PC-3 (cell line): Measurements from ENCODE around the gene POLA1. TPM values are rescaled to one million over a fixed set of nuclear protein-coding genes. Genes with fewer than 3 reads are reported as not detected.

ENCODE experiments used
- ATAC-seq: fragments of 200-7000 bp; cut with Tn5 transposase; 2 replicates; pipeline ENCODE4 v1.9.1; 2020; ENCODE audit warnings: mild to moderate bottlenecking, moderate library complexity
- BruUV-seq: library from RNA; stranded (reverse); fragments of 400-500 nt; replicated peaks from 2 replicates; lab custom pipeline; 2021; lab: Mats Ljungman, UMichigan
- CTCF ChIA-PET: fragments of 300-600 bp; sonication (Branson Sonifier 250); formaldehyde crosslinking; loops from one replicate; lab custom pipeline; 2022; ENCODE audit warnings: antibody characterized with exemption; lab: Charles Lee
- POLR2A ChIA-PET: fragments of 300-600 bp; sonication (Branson Sonifier 250); formaldehyde crosslinking; loops from one replicate; lab custom pipeline; 2022; ENCODE audit warnings: antibody characterized with exemption; ENCODE audit not compliant: unreplicated experiment; lab: Charles Lee
- DNase-seq: peaks from one replicate; pipeline ENCODE4 v3.0.0-alpha.2; 2015
- H2AFZ ChIP-seq: fragments of 300-600 bp; sonication (generic); 2 replicates; pipeline ENCODE4 v1.6.0; 2016; ENCODE audit warnings: antibody characterized with exemption, low read length
- H3F3A ChIP-seq: fragments of 300-600 bp; sonication (generic); one replicate; pipeline ENCODE4 v1.6.0; 2017; ENCODE audit warnings: antibody characterized with exemption, low read length, control low read depth, mild to moderate bottlenecking; ENCODE audit not compliant: unreplicated experiment
- H3K27ac ChIP-seq: fragments of 300-600 bp; sonication (generic); 2 replicates; pipeline ENCODE4 v1.5.1; 2016; ENCODE audit warnings: mild to moderate bottlenecking, low read length
- H3K27me3 ChIP-seq: fragments of 300-600 bp; sonication (generic); 2 replicates; pipeline ENCODE4 v1.6.1; 2016; ENCODE audit warnings: low read length, mixed read lengths
- H3K36me3 ChIP-seq: fragments of 300-600 bp; sonication (generic); 2 replicates; pipeline ENCODE4 v1.6.1; 2016; ENCODE audit warnings: low read depth, mixed run types, low read length, mixed read lengths
- H3K4me1 ChIP-seq: fragments of 300-600 bp; sonication (generic); 2 replicates; pipeline ENCODE4 v1.5.1; 2016; ENCODE audit warnings: low read length; ENCODE audit not compliant: insufficient read depth
- H3K4me2 ChIP-seq: fragments of 300-600 bp; sonication (generic); 2 replicates; pipeline ENCODE4 v1.6.0; 2016; ENCODE audit warnings: low read length
- H3K4me3 ChIP-seq: fragments of 300-600 bp; sonication (generic); 2 replicates; pipeline ENCODE4 v1.5.1; 2016; ENCODE audit warnings: mild to moderate bottlenecking, low read length, mixed read lengths
- H3K79me2 ChIP-seq: fragments of 300-600 bp; sonication (generic); 2 replicates; pipeline ENCODE4 v1.6.1; 2017; ENCODE audit warnings: low read length, mixed read lengths
- H3K9ac ChIP-seq: fragments of 300-600 bp; sonication (generic); 2 replicates; pipeline ENCODE4 v1.6.0; 2016; ENCODE audit warnings: mild to moderate bottlenecking, low read length
- H3K9me2 ChIP-seq: fragments of 300-600 bp; sonication (generic); replicated peaks from 2 replicates; pipeline ENCODE4 v1.6.1; 2016; ENCODE audit warnings: mixed run types, low read length, mixed read lengths
- H3K9me3 ChIP-seq: fragments of 300-600 bp; sonication (generic); 2 replicates; pipeline ENCODE4 v1.6.1; 2016; ENCODE audit warnings: low read length, mixed read lengths
- H4K20me1 ChIP-seq: fragments of 300-600 bp; sonication (generic); 2 replicates; pipeline ENCODE4 v1.6.1; 2016; ENCODE audit warnings: low read length, mixed read lengths
- EZH2 ChIP-seq: fragments of 300-600 bp; sonication (generic); IDR thresholded peaks from one replicate; pipeline ENCODE4 v1.6.1; 2017; ENCODE audit warnings: antibody characterized with exemption, mild to moderate bottlenecking, low read length; ENCODE audit not compliant: unreplicated experiment
- EZH2phosphoT487 ChIP-seq: fragments of 300-600 bp; sonication (generic); IDR thresholded peaks from 2 replicates; pipeline ENCODE4 v1.6.1; 2018; ENCODE audit warnings: mild to moderate bottlenecking, antibody characterized with exemption, low read length, borderline replicate concordance
- intact Hi-C: fragments of 100-400 bp; cut with micrococcal nuclease; formaldehyde crosslinking; loops from 2 replicates; pipeline ENCODE4 v1.9.0; 2023
- total RNA-seq: library from RNA; depleted of rRNA; stranded (reverse); fragments of >200 nt; gene quantifications from 2 replicates; pipeline ENCODE4 v1.2.3, GENCODE V29; 2014
- TF ChIP-seq, protein P1 (sequence below): fragments of 300-600 bp; sonication (generic); conservative IDR thresholded peaks from 2 replicates; pipeline ENCODE4 v1.5.1; 2017; ENCODE audit warnings: antibody characterized with exemption, low read depth, mild to moderate bottlenecking, low read length

POLA1 gene
- total RNA-seq, 1 experiment from 2014 or later: 19.6 TPM

- no peaks in the 10 kb centered on the region for H3K9me3 ChIP-seq
- no peaks in the 10 kb centered on the region; the same call in 1 of the 2 replicates for H3K36me3 ChIP-seq
- H3K27ac ChIP-seq: no peak overlapping the region
- intact Hi-C loops: no loop called here
- ChIA-PET POLR2A (no interaction called here), CTCF (no interaction called here)
- no peaks in the 10 kb centered on the region for H3K4me1 ChIP-seq
- H3K27me3 ChIP-seq: no peaks in the 10 kb centered on the region
- H3K9ac ChIP-seq: no peak overlapping the region
- ATAC-seq (no peak), DNase-seq (no peak)
- H3F3A ChIP-seq: no peaks in the 10 kb centered on the region
- no peaks in the 10 kb centered on the region for H4K20me1 ChIP-seq
- no peak for TF ChIP-seq EZH2
- TF ChIP-seq, protein P1, sequence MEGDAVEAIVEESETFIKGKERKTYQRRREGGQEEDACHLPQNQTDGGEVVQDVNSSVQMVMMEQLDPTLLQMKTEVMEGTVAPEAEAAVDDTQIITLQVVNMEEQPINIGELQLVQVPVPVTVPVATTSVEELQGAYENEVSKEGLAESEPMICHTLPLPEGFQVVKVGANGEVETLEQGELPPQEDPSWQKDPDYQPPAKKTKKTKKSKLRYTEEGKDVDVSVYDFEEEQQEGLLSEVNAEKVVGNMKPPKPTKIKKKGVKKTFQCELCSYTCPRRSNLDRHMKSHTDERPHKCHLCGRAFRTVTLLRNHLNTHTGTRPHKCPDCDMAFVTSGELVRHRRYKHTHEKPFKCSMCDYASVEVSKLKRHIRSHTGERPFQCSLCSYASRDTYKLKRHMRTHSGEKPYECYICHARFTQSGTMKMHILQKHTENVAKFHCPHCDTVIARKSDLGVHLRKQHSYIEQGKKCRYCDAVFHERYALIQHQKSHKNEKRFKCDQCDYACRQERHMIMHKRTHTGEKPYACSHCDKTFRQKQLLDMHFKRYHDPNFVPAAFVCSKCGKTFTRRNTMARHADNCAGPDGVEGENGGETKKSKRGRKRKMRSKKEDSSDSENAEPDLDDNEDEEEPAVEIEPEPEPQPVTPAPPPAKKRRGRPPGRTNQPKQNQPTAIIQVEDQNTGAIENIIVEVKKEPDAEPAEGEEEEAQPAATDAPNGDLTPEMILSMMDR: no peak
- TF ChIP-seq EZH2phosphoT487: no peak
- H3K79me2 ChIP-seq: no peaks in the 10 kb centered on the region
- no peaks in the 10 kb centered on the region for H3K9me2 ChIP-seq
- no TSS peak for BruUV-seq
- no peak overlapping the region for H3K4me2 ChIP-seq
- no peak overlapping the region for H2AFZ ChIP-seq
- no peak overlapping the region for H3K4me3 ChIP-seq
Measured at GRCh38 chrX:24982306-24982965, 288.7 kb downstream of the POLA1 start.

GRCh38 chrX:24983931-24984330 lies 290.2 kb downstream of the POLA1 start:
- no TSS peak for BruUV-seq
- Histone ChIP-seq H3K9ac (no peak overlapping the region), H3K4me3 (no peak overlapping the region), H3K4me2 (no peak overlapping the region), H3K9me3 (no peaks in the 10 kb centered on the region), H3K36me3 (no peaks in the 10 kb centered on the region), H4K20me1 (no peaks in the 10 kb centered on the region), H2AFZ (no peak overlapping the region), H3K4me1 (no peaks in the 10 kb centered on the region), H3F3A (no peaks in the 10 kb centered on the region), H3K9me2 (no peaks in the 10 kb centered on the region), H3K27me3 (no peaks in the 10 kb centered on the region), H3K79me2 (no peaks in the 10 kb centered on the region), H3K27ac (no peak overlapping the region)
- CTCF ChIA-PET: no interaction called here
- ATAC-seq (no peak), DNase-seq (no peak)
- POLR2A ChIA-PET: no interaction called here
- no peak for TF ChIP-seq EZH2
- no peak for TF ChIP-seq EZH2phosphoT487
- TF ChIP-seq, protein P1: no peak
- intact Hi-C loops: no loop called here

DNA sequence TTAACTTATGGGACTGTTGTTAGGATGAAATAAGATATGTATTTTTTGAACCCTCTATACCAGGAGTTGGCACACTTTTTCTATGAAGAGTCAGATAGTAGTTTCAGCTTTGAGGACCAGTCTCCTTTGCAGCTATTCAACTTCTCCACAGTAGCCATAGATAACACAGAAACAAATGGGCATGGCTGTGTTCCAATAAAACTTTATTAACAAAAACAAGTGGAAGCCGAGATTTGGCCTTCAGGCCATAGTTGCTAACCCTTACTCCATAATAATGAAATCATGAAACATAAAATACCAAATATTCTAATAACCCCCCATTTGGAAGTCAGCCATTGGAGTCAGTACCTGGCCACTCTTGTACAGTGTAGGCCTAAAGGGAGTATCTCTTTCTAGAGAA lies 291.4 kb downstream of the POLA1 start:
- Histone ChIP-seq H3F3A (no peaks in the 10 kb centered on the region), H3K4me2 (no peak overlapping the region), H4K20me1 (no peaks in the 10 kb centered on the region), H3K4me1 (no peaks in the 10 kb centered on the region), H3K36me3 (no peaks in the 10 kb centered on the region), H3K9me3 (no peaks in the 10 kb centered on the region), H3K79me2 (no peaks in the 10 kb centered on the region), H3K9me2 (no peaks in the 10 kb centered on the region), H3K27me3 (no peaks in the 10 kb centered on the region), H2AFZ (no peak overlapping the region), H3K9ac (no peak overlapping the region), H3K4me3 (no peak overlapping the region), H3K27ac (no peak overlapping the region)
- TF ChIP-seq EZH2phosphoT487: no peak
- TF ChIP-seq EZH2: no peak
- TF ChIP-seq, protein P1: no peak
- ATAC-seq (no peak), DNase-seq (no peak)
- POLR2A ChIA-PET: no interaction called here
- no TSS peak for BruUV-seq
- CTCF ChIA-PET: no interaction called here
- intact Hi-C loops: no loop called here
